ENCODE data around the gene SPEF2.

The SPEF2 gene

DNA sequence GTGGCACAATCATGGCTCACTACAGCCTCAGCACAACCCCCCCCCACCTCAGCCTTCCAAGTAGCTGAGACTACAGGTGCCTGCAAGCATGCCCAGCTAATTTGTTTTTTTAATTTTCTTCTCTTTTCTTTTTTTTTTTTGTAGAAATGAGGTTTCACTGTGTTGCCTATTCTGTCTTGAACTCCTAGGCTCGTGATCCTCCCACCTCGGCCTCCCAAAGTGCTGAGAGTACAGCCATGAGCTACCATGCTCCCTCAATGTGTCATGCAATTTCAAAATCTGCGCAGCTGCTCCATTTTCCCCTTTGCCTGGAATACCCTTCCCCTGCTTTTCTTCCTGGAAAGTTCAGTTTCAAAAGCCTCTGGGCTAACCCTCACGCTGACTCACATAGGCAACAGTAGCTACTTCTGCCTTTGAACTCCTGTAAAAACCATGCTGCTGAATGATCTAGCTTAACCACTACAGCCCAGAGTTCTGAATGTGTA is 168.0 kb downstream of the SPEF2 start:
- no peak for DNase-seq

DNA sequence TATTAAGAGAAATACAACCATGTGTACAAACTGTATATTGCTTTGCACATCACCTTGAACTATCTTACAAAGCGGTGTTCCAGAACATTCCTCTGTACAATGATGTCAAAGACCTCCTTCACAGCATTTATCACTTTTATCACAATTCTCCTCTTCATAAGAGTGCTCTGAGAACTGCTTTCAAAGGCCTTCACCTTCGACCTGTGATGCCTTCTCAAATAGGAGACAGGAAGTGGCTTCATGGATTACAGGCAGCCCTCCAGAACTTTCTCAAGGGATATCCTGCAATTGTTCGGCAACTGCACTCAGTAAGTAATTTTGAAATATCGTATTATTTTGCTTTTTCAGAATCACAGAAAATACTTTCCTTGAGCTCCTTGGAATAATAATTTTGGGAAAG is 171.1 kb downstream of the SPEF2 start:
- no peak for DNase-seq

DNA sequence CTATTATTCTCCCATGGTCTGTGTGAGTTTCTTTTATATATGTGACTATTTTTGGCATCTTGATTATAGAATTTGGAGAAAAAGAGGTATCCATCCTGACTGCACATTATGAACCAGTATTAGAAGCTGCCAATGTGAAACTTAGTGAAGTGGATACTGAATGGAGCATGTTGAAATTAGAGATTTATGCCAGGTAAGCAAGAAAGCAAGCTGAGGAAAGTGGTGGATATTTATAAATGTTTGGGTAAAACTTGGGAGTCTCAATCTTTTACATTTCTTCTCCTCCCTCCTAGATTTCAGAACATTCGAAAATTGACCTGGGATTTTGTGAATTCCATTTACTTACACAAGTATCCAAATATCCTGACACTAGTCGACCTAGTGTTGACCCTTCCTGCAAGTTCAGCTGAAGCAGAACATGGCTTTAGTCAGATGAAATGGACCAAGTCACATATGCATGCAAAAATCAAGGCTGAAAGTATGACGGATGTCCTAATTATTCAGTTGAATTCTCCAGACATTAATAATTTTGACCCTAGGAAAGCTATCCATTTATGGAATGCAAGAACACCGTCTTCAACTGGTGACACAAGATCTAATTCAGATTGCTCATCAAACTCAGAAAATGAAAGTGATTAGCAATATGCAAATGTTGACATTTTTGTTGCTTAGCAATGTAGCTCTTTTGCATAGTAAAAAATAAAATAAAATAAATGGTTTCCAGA is 172.2 kb downstream of the SPEF2 start:
- DNase-seq = no peak

DNA sequence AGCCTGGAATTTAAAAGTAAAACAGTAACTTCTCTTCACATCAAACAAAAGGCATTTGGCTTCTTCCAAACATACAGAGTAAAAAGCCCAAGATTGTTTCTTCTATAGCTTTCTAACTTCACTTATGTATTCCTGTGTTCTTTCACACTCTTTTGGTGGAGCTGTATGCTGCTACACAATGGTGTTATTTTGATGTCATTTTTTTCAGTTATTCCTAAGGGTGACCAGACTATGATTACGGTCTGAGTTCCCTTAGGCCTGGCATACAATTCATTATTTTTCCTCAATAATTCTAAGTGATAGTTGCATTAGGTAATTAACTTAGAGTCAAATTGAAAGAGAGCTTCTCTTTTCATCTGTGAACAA is 172.8 kb downstream of the SPEF2 start:
- no peak for DNase-seq

DNA sequence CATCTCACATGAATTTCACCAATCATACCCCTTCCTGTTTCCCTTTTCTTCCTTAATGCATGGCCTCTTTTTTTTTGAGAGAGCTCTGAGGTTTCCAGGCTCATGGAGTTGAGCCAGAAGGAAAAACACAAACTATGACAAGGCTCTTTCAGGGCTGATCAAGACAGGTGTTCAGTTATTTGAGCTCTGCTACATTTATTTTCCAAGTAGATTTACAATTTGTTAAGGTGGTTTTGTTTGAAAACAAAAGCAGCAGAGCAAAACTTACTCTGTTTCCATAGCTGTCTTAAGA is 176.6 kb downstream of the SPEF2 start:
- DNase-seq = no peak

DNA sequence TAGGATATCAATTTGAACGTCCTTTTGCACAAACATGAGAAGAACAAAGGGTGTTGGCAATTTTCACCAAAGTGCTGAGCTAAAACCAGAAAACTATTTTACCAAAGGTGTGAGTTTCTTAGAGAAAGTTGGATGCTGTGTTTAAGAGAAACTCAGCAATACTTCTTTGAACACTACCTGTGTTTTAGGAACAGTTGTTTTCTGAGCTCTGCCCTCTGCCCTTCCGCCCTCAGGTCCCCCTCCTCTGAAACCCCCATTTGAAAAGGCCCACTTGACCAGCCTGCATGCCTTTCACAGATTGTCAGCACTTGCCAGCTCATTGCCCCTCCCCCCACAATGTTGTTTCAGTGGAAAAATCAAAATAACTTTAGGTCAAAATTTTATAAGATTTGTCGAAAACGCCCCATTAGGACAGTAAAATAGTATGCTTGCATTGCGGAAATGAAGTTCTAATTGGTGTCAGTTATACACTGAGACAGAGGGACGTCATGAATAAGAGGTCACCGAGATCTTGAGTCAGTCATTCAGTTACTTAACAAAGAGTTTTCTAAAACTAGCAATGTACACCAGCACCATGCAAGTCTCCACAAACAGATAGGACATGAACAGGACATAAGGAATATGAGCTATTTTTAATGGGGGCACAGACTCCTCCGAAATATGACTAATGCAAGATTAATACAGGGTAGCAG is 177.2 kb downstream of the SPEF2 start:
- DNase-seq = no peak

DNA sequence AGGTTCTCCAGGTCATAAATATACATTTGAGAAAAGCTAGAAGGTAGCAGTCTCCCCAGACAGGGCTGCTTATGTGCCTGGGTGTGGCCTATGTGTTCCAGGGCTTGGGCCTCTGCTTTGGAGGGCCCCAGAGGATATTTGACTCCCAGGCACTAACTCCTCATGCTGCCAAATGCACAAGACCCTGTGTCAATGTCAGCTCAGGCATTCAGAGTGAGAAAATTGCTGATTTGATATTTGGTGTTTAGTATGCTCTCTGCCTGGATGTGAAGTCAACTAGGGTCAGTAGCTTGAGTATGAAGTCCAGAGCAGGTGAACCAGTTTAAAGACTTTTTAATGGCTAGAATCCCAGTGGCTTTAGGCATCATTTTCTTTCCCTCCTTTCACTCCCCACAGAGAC is 181.5 kb downstream of the SPEF2 start:
- DNase-seq = no peak

DNA sequence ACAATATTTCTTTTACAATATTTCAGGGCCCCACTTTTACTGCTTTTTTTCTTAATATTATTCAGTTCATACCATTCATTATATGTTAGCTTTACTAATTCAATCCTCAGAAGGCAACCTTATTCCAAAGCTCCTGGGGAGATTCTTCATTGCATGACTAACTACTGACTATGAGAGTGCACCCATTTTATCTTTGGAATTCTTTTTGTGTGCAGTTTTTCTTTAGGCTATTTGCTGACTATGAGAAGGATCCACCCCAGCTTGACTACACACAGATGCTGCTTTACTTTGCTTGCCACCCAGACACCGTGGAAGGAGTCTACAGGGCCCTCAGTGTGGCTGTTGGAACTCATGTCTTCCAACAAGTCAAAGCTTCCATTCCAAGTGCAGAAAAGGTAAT is 182.1 kb downstream of the SPEF2 start:
- no peak for DNase-seq

DNA sequence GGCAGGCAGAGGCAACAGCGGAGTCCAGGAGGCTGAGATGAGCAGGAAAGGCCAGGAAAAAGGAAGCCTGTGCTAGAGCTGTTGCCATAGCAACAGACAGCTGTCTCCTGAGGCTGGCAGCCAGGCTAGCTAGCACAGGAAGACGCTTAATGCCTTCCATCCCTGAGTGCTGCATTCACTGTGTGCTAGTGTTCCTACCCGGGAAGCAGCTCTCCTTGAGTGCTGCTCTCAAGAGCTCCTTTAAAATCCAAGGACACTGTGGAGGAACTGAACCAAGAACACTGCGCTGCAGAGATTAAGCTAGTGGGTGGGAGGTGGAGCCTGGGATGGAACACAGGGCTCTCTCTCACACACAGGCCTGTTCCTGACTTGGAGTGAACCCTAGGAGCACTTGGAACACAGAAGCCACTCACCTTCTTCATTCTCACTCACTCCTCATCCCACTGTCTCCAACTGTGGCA is 185.6 kb downstream of the SPEF2 start:
- no peak for DNase-seq

DNA sequence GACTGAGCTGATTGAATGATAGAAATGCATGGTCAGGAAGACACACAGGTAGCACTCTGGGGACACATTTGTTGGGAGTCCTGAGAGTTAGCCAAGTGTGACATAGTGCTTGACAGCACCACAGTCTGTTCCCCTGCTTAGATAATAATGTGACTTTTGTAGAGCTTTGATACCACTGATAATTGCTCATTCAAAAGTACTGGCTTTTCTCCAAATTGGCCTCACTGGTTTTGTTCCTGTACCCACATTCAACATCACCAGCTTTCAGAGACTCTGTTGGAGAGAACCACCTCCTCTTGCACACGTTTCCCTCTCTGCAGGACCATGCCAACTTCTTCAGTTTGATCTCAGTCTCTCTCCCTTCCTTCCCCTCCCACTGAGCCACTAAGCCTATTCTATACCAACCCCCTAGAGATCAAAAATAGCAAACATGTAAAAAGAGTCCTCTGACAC is 186.6 kb downstream of the SPEF2 start:
- no peak for DNase-seq

DNA sequence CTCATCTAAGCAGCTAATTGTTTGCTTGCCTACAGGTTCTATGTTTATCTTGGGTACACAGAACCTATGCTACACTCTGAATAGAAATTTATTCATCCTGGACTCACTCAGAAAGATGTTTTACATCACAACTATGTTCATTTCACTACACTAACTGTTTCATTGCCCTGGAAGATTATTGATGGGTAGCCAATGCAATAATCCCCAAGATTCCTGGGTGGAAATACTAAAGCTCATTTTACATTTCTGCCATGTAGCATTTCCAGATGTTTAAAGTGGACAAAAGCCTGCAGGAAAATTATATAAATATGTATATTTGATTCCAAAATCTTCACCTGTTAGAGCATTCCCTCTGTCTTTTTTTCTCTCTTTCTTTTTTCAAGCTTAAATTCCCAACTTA is 187.2 kb downstream of the SPEF2 start:
- DNase-seq = no peak

DNA sequence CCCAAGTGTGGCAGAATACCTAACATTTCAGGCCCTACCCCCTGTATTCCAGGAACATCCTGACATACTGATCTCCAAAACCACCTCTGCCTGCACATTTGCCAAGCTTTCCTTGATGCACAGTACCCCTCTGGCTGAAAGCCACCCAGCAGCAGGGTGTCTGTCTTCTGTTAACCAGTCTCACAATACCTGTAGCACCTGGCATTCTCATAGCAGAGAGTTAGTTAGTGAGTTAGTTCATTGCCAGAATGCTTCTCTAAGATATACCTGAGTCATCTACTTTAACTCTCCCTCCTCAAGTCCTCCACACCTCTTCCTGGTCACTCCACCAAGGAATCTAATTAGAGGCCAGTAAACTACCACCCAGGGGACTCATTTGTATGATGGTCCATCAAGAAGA is 192.9 kb downstream of the SPEF2 start:
- no peak for DNase-seq

DNA sequence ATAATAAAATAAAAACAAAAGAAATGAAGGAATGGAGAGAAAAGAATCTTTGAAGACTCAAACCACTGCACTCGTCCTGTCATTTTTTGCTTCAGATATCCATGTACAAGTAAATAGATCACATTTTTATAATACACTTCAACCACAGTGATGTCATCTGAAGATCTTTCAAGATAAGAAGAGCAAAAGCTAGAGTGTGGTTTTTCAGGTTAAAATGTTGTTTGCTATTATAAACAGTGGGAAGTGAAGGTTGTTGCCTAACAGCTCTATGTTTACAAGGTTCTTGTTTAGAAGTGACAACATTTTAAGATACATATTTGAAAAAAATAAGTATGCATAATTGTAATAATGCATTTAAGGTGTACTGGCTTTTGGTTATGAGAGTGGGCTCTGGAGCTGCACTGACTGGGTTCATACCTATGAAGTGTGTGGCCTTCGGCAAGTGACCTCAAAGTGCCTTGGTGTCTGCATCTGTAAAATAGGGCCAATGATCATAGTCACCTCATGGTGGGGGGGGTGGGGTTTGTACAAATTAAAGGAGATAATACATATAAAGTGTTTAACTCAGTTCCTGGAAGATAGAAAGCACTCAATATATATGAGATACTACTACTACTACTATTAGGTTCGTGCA is 193.6 kb downstream of the SPEF2 start:
- DNase-seq = no peak

DNA sequence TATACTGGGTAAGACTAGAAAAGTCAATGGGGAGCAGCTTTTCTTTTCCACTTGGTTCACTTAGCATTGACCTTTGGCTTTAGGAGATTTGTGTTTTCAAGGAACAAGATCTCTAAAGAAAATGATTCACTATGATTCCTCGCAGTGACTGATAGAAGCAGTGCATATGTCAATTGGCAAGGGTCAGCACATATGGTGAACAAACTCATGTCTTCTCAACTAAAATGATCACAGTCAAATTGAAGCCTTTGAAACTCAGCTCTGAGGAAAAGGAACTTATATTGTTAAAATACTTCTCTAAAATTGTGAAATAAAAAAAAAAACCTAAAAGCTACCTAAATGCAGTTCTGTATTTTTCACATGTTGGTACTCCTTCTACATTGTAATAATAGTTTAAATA is 195.9 kb downstream of the SPEF2 start:
- no peak for DNase-seq

DNA sequence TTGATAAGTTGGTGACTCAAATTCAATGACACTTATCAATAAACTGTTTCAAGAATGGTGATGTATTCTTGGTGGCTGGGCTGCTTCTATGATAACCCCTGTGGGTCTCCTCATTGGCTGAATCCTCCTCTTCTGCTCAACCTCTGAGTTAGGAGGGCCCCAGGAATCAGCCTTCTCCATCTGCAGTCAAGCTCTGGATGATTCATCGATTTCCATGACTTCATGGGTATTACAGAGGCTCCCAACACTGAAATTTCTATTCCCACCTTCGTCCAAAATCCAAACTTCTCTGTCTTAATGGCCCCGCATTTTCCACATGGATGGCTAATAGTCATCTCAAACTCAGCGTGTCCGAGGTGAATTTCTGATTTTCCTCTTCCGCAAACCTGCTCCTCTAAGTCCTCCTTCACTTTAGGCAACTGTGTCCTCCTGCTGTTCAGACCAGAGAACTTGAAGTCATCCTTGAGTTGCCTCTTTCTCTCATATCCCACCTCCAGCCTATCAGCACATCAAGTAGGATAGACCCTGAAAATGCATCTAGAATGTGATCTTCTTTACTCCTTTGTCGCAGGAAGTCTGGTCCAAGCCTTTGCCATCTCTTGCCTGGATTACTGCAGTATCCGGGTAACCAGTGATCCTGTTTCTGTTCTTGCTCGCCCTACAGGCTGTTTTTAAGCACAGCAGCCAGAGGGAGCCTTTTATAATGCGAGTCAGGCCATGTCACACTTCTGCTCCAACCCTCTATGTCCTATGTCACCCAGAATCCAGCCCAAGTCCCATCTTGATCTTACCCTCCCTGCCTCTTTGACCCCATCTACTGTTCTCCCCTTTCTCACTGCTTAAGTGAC is 197.7 kb downstream of the SPEF2 start:
- DNase-seq = no peak

DNA sequence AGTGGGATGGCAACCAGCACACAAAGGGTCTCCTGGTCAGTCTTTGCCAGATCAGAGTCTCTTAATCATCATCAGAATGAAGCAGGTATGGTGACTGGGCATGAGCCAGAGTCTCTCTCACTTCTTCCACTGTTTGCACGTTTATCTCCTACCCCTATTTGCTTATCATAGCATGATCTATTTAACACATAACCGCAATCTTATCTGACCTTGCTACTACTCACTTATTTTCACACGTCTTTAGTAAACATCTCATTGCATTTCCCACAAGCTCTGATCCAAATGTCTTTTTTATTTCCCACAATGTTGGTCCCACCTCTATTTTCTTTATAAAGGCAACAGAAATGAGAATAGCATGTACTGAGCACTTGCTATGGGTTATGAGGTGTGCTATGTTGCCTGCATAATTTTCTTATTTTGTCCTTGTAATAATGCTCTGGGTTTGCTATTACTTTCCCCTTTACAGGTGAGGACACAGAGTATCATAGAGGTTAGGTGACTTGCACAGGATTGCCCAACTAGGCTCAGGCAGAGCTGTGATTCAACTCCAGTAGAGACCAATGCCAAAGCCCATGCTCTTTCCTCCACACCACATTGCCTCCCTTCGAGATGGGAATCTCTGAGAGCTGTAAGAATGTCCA is 199.3 kb downstream of the SPEF2 start:
- no peak for DNase-seq

DNA sequence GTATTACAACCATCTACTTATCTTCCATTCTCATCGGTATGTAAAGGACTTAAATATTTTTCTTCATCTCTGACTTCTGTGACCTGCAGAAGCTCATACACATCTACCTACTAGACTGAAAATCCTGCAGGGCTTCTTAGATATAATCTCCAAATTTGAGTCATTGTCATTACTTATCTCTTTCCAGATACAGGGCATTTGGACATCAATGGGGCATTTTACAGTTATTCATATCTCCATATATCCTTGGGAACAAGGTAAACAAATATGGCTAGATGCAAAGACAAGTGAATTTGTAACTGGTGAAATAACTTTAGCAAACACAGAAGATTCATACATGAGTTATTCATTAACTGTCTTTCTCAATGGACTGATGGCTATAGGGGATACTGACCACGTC is 201.4 kb downstream of the SPEF2 start:
- no peak for DNase-seq

DNA sequence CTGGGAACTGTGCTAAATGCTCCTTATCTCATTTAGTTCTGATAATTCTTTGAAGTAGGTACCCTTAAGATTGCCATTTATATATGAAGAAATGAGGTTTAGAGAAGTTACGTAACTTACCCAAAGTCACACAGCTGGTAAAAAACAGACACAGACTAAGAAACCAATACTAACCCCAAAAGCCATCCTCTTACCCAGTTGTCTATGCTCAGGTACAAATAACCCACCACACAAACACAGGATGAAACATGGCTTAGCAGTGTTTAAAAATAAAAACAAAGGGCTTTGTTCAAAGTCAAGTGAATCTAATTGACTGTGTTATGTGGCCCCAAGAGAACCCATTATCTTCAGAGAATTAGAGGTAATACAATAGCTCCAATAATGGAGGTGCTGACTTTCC is 202.0 kb downstream of the SPEF2 start:
- DNase-seq = no peak

DNA sequence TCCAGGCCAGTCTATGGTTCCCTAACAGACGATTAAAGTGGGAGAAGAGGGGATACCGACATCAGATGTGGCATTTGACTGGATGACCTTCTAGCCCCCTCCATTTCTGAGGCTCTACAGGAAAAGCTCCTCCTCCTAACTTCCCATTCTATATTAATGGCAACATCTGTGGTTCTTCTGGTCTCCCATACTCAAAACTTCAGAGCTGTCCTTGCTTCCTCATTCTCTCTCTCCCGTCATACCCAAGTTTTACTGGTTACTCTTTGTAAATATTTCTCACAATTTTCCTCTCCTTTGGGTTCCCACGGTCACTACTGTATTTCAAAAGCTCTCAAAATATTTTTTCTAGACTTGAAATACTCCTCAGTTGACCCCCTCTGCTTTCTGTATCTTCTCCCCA is 203.1 kb downstream of the SPEF2 start:
- DNase-seq = no peak

DNA sequence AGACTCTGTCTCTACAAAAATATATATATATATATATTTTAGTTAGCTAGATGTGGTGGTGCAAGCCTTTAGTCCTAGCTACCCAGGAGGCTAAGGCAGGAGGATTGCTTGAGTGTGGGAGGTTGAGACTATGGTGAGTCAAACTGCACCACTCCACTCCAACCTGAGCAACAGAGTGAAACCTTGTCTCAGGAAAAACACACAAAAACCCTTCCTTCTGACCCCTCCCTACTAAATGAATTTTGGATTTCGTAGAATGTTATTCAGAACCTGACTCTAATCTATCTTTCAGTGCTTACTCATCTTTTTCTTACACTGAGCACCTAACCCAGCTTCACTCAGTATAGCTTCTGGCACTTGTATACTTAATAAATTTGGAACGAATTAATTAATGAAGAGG is 203.8 kb downstream of the SPEF2 start:
- DNase-seq = no peak

DNA sequence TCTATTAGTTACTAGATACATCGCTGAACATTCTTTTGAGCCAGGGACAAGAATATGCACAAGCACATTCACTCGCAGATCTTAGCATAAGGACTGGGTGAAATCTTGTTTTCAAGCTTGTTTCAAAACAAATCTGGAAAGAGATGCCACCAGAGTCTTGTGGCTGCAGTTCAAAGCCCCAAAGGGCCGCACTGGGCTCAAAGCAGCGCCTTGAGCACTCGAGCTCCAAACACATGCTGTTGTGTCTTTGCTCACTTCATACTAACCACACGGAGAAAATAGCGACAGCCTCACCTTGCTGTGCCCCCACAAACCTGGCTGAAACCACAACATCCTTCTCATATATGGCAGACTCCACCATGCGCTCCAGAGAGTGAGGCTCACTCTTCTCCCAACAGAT is 204.8 kb downstream of the SPEF2 start:
- no peak for DNase-seq

DNA sequence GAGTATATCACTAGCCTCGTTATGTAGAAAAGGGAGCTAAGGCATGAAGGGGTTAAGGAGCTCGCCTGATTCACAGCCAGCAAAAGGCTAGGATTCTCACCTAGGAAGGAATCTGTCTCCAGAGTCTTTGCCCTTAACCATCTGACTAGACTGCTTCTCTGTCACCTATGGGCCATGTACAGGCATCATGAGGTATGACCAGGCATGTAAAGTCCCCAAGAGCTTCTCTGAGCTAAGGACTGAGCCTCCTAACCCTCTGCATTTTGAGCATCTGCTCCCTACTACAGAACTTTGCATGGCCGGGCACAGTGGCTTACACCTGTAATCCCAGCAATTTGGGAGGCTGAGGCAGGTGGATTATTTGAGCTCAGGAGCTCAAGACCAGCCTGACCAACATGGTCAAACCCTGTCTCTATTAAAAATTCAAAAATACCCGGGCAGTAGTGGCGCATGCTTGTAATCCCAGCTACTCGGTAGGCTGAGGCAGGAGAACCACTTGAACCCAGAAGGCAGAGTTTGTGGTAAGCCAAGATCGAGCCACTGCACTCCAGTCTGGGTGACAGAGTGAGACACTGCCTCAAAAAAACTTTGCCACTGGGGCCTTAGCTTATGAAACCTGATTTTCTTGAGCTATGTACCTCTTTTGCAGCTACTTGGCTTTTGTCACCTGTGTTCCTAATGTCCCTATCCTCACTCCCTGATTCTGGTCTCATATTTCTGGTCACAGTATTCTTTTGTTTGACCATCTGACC is 205.9 kb downstream of the SPEF2 start:
- no peak for DNase-seq

Data from NCI-H2107 (cell line).